Spinal cord (tissue), 10 donors: ENCODE results near the gene BBC3. TPM values are rescaled to one million over a fixed set of nuclear protein-coding genes. Genes with fewer than 3 reads are reported as not detected.

ENCODE experiments used
- DNase-seq, 6 donors: peaks; one replicate each; pipeline versions ENCODE4 v3.0.0 to v3.0.0-alpha.2; 2013 to 2015; ENCODE audit warnings: low spot score in 6 of 6, low read depth in 4 of 6
- H3K27ac ChIP-seq: one replicate; pipeline ENCODE4 v1.5.1; 2013; ENCODE audit warnings: low read depth, low read length, control low read depth
- H3K27me3 ChIP-seq: one replicate; pipeline ENCODE4 v1.6.1; 2013; ENCODE audit warnings: low read length; ENCODE audit not compliant: control insufficient read depth, insufficient read depth
- H3K36me3 ChIP-seq: one replicate; pipeline ENCODE4 v1.6.1; 2013; ENCODE audit warnings: low read length; ENCODE audit not compliant: control insufficient read depth, insufficient read depth
- H3K4me1 ChIP-seq: one replicate; pipeline ENCODE4 v1.6.1; 2013; ENCODE audit warnings: low read length; ENCODE audit not compliant: control insufficient read depth, insufficient read depth
- H3K4me3 ChIP-seq: one replicate; pipeline ENCODE4 v1.5.1; 2013; ENCODE audit warnings: low read depth, low read length, control low read depth
- H3K9me3 ChIP-seq: one replicate; pipeline ENCODE4 v1.6.1; 2013; ENCODE audit warnings: low read length; ENCODE audit not compliant: control insufficient read depth, insufficient read depth
- WGBS: methylation state at CpG from one replicate; pipeline ENCODE4 v1.1.5; 2013; ENCODE audit warnings: missing lambda C conversion rate; ENCODE audit not compliant: insufficient coverage; 5-methylcytosine and 5-hydroxymethylcytosine counted together
- polyA plus RNA-seq, 2 donors: library from polyadenylated mRNA; unstranded; fragments of 120-200 nt; gene quantifications; one replicate each; pipeline ENCODE4 v1.2.1, GENCODE V29; 2013; ENCODE audit not compliant: insufficient read length in 2 of 2
- total RNA-seq, 2 donors: library from RNA; depleted of rRNA in 1 of 2; stranded (reverse); fragments of 120-200 nt in 1 of 2; fragments of >200 nt in 1 of 2; gene quantifications; one replicate each; pipeline versions ENCODE4 v1.2.3 to v1.2.4, GENCODE V29; 2013 to 2014
- donor health status: healthy.

Gene BBC3
- total and polyA plus RNA-seq, 4 donors = 2.8 to 15.2 (median 9.3) TPM

DNA sequence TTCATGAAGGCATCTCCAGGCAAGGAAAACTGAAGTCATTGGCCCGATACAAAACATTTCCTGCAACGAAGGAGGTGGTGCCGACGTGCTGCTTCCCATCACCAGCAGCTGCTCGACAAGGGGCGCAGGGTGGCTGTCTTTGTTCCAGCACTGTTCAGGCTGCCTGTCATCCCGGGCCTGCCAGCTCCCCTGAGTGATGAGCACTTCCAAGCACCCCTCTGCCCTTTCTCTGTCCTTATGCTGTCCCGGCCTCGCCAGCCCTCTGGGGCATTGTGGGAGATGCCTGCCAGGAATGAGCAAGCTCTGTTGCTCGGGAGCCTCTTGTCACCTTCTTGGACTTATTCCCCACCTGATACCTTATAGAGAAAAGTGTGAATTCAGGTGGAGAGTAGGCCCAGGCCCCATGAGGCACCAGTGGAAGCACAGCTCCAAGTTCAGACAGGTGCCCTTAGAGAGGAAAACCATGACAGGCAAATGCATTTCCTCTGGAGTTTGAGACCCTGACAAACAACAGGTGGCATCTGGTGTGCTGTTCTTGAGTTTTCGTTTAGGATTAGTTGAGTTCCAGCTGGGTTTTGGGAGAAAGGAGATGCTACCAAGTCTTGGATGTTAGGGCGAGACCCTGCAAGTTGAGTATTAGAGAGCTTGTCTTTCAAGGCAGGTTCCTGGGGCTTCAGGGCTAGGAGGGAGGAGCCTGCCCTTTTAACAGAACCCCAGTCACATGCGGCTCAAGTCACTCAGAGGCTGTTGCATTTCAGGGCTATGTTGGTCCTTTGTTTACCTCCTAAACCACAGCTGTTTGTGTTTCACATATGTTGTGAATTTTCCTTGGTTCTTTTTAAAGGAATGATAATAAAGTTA lies 21.4 kb downstream of the BBC3 start:
- Histone ChIP-seq H3K4me1 (peaks cover 3% of the 10 kb centered on the region), H3K36me3 (peaks cover 48% of the 10 kb centered on the region), H3K9me3 (no peaks in the 10 kb centered on the region), H3K27ac (no peak overlapping the region), H3K27me3 (no peaks in the 10 kb centered on the region), H3K4me3 (no peak overlapping the region)
- no peak for DNase-seq
- 67% methylated on average over 9 of the region's 13 CpGs for WGBS

DNA sequence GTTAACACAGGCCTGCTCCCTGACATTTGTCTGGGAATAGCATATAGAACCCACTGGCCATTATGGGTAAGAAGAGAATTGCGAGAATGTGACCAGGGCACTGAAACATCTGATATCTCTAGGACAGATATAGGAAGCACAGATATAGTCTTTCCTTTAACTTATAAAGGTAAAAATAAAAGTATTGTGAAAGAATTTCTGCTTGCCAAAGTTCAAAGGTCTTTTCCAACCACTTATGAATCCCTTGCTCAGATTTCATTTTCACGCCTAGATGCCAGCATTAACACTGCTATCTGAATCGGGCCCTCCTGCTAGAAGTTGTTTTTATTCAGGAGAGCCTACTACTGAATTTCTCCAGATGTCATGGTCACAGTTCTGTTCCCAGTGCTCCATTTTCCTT lies 27.7 kb downstream of the BBC3 start:
- peaks cover 5% of the 10 kb centered on the region for H3K4me1 ChIP-seq
- DNase-seq = no peak
- no peaks in the 10 kb centered on the region for H3K27me3 ChIP-seq
- WGBS = 94% methylated on average over 2 of the region's 3 CpGs
- no peak overlapping the region for H3K27ac ChIP-seq
- peaks cover 50% of the 10 kb centered on the region for H3K36me3 ChIP-seq
- no peaks in the 10 kb centered on the region for H3K9me3 ChIP-seq
- no peak overlapping the region for H3K4me3 ChIP-seq

DNA sequence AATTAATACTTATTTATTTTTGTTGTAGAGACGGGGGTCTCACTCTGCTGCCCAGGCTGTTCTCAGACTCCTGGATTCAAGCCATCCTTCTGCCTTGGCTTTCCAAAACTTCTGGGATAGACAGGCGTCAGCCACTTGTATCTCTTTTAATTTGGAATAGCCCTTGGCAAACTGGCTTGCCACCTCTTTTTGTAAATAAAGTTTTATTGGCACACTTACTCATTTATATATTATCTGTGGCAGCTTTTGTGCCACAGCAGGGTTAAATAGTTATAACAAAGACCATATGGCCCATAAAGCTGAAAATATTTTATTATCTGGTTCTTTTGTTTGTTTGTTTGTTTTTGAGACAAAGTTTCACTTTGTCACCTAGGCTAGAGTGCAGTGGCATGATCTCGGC lies 30.5 kb downstream of the BBC3 start:
- H3K27ac ChIP-seq = no peak overlapping the region
- H3K4me1 ChIP-seq = peaks cover 5% of the 10 kb centered on the region
- no peaks in the 10 kb centered on the region for H3K27me3 ChIP-seq
- WGBS = 80% methylated on average over 2 of the region's 3 CpGs
- H3K4me3 ChIP-seq = no peak overlapping the region
- no peak for DNase-seq
- peaks cover 50% of the 10 kb centered on the region for H3K36me3 ChIP-seq
- H3K9me3 ChIP-seq = no peaks in the 10 kb centered on the region

DNA sequence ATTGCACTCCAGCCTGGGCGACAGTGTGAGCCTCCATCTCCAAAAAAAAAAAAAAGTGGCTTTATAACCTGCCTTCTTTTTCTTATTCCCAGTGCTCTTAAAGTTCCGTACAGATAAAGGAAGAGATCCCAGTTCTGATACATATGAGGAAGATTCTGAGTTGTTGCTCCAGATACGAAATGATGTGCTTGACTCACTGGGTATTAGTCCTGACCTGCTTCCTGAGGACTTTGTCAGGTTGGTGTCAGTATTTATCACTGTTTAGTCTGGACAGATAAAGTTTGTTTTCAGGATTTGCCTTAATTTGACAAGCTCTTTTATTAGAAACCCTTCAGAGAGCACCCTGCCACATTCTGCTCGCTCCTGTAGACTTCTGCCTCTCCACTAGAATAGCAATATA lies 33.9 kb downstream of the BBC3 start:
- Histone ChIP-seq H3K36me3 (peaks cover 32% of the 10 kb centered on the region), H3K4me1 (peaks cover 5% of the 10 kb centered on the region), H3K9me3 (no peaks in the 10 kb centered on the region), H3K4me3 (no peak overlapping the region), H3K27me3 (no peaks in the 10 kb centered on the region), H3K27ac (no peak overlapping the region)
- no CpG with 5 or more reads among the region's 4 CpGs for WGBS
- DNase-seq = no peak

DNA sequence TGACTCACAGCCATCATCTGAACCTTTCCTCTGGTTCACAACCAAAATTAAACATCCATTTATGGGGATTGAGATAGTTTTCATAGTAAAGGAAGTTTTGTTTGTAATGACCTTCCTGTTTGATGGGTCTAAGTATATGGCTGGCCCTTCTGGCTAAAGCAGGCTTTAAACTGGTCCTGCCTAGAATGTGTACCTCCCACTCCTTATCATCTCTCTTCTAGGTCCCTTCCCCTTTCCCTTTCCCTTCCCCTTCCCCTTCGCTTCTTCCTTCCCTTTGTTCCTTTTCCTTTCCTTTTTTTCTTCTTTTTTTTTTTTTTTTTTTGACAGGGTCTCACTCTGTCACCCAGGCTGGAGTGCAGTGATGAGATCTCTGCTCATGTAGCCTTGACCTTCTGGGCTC lies 35.6 kb downstream of the BBC3 start:
- H3K4me1 ChIP-seq = peaks cover 11% of the 10 kb centered on the region
- no peak for DNase-seq
- H3K27me3 ChIP-seq = no peaks in the 10 kb centered on the region
- no peak overlapping the region for H3K27ac ChIP-seq
- no peaks in the 10 kb centered on the region for H3K9me3 ChIP-seq
- H3K36me3 ChIP-seq = peaks cover 29% of the 10 kb centered on the region
- 100% methylated on average over 1 of the region's 1 CpG for WGBS
- H3K4me3 ChIP-seq = no peak overlapping the region

DNA sequence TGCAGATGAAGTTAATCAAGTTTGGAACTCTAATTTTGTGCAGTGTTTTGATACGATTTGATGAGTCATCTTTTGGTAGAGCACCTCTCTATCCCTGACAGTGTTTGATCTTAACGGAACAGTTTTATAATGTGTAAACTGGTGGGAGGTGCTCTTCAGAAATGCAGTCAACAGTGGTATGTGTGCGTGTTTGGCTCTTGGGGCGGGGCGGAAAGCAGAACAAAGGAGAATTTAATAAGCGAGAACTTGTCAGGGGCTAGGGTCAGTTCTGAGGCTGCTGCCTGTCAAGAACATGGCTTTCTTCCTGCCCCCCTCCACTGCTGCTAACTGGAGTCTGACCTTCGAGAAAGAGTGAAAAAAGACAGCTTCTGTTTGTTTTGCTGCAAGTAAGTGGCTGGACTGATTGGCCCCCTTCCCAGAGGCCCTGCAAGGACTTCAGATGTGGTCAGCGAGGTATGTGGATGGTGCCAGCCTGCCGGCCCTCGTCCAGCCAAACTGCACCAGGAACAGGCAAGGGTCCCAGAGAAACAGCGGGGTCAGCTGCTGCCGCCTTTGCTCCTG lies 40.8 kb downstream of the BBC3 start:
- no peaks in the 10 kb centered on the region for H3K9me3 ChIP-seq
- peaks cover 7% of the 10 kb centered on the region for H3K36me3 ChIP-seq
- peaks cover 21% of the 10 kb centered on the region for H3K4me1 ChIP-seq
- peak in 5 of 6 donors; percentile 39 to 84 (median 57) for DNase-seq
- H3K4me3 ChIP-seq = no peak overlapping the region
- peak overlapping the region; percentile 83 for H3K27ac ChIP-seq
- 20% methylated on average over 9 of the region's 12 CpGs for WGBS
- H3K27me3 ChIP-seq = no peaks in the 10 kb centered on the region

DNA sequence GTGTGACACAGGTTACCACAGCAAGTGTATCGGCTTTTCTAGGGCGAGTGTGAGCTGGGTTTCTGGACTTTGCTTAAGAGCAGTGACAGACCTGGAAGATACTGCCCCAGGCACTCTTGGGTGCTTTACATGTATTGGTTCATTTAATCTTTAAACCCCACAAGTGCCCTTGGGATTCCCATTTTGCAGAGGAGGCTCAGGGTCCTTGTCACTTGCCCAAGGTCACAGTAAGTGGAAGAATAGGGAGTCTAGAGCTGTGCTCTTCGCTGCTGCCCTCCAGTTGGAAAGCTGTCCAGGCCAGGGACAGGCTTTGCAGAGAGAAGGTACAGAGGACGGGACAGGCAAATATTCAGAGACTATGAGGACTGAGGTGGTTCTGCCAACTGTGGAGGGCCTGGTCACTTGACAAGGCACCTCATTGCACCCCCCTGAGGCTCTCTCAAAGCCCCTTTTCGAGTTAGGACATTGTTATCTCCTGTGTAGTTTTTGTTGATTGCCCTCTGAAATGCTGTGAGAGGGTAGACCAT lies 42.4 kb downstream of the BBC3 start:
- no peaks in the 10 kb centered on the region for H3K9me3 ChIP-seq
- peaks cover 11% of the 10 kb centered on the region for H3K36me3 ChIP-seq
- no peaks in the 10 kb centered on the region for H3K27me3 ChIP-seq
- DNase-seq = no peak
- WGBS = 86% methylated on average over 3 of the region's 5 CpGs
- no peak overlapping the region for H3K27ac ChIP-seq
- peaks cover 23% of the 10 kb centered on the region for H3K4me1 ChIP-seq
- H3K4me3 ChIP-seq = no peak overlapping the region

DNA sequence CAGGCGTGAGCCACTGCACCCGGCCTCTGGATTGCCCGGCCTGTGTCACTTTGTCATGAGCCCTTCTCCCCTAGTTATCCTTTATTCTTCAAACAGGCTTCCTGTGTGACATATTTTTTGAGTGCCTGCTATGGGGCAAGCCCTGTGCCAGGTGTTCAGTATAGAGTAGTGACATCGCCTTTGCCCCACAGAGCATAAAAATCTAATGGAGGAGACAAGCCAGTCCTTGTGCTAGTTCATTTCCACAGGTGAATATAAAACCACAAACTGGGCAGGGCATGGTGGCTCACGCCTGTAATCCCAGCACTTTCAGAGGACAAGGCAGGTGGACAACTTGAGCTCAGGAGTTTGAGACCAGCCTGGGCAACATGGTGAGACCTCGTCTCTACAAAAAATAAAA lies 43.2 kb downstream of the BBC3 start:
- WGBS = 97% methylated on average over 3 of the region's 6 CpGs
- no peak for DNase-seq
- H3K4me1 ChIP-seq = peaks cover 25% of the 10 kb centered on the region
- no peak overlapping the region for H3K27ac ChIP-seq
- no peaks in the 10 kb centered on the region for H3K9me3 ChIP-seq
- peaks cover 13% of the 10 kb centered on the region for H3K36me3 ChIP-seq
- no peaks in the 10 kb centered on the region for H3K27me3 ChIP-seq
- no peak overlapping the region for H3K4me3 ChIP-seq

DNA sequence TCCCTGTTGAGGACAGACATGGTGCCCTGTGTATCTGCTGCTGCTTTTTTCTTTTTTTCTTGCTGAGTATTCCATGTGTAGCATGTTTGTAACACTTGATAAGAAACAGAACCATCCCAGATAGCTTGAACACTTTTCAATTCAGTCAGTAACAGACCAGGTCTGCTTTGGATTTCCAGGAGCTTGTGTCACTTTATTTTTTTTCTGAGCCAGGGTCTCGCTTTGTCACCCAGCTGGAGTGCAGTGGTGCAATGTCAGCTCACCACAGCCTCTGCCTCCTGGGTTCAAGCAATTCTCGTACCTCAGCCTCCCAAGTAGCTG lies 43.7 kb downstream of the BBC3 start:
- no peak for DNase-seq
- H3K4me1 ChIP-seq = peaks cover 25% of the 10 kb centered on the region
- H3K9me3 ChIP-seq = no peaks in the 10 kb centered on the region
- H3K4me3 ChIP-seq = no peak overlapping the region
- WGBS = 100% methylated on average over 2 of the region's 2 CpGs
- no peaks in the 10 kb centered on the region for H3K27me3 ChIP-seq
- no peak overlapping the region for H3K27ac ChIP-seq
- peaks cover 16% of the 10 kb centered on the region for H3K36me3 ChIP-seq
